NOMO-1 treated with dmso at 0.1 percent for 144 hours (cell line): ENCODE data around the gene CD58.

Experiments
- DNase-seq: peaks from one replicate; lab custom pipeline; 2025; ENCODE audit not compliant: unreplicated experiment; lab: John Stamatoyannopoulos, UW

The CD58 gene

DNA sequence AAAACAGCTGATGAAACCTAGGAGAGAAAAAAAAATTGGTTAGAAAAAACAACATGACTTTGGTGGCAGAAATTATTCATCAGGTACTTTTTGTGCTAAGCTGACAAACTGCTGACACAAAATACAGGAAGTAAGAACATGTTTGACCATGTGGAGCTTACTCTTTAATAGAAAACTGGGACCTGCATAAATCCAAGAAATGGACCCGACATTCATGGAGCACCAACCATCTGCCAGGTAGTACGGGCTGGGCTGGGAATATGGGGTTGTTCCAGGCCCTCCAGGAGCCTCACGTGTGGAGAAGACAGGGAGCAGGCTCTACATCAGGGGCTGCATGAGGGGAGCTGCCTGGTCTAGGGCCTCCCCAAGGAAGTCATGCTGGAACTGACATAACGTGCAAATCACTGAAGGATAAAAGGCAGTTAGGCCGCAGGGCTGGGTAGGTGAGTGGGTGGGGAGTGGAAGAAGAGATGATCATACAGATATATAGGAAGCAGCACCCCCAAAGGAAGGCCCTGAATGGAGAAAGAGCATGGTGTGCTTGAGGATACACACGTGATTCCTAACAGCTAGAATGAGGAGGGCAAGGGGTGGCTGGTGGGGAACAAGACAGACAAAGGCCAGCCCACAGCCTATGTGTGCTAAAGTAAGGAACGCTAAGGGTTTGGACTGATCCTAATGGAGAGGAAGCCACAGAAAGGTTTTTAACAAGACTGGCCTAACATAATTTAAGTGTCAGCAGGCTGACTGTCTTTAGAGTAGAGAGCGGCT lies 26.1 kb downstream of the CD58 start:
- DNase-seq = no peak

DNA sequence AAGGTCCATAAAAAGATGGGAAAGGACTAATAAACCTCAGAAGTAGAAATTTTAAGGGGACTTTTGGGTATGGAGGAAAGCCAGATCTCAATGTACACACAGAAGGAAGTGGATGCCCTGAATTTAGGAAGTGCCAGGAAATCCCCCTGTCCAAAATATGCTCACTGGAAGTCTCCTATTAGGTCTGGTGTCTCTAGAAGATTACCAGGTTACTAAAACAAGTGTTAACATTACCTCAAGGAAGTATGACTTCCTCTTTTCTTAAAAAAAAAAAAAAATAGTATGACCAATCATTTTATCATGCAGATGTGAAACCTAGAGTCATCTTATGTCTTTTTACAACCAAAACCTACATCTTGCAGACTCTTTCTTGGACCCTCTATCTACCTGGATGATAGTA lies 30.7 kb downstream of the CD58 start:
- no peak for DNase-seq

DNA sequence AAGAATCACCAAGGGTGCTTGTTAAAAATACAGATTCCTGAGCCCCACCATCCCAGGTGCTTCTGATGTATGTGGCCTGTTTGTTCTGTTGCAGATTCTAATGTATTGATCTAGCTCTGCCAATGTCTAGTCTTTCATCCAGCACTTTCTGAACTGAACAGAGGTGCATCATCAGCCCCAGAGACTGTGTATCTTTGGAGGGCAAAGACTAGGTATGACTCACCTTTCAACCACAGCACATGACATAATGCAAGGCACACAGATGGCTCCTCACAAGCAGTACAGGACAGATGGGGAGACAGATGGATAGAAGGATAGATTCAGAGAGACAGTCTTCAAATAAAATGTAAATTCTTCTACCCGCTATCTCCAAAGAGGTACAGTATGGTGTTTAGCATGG lies 32.3 kb downstream of the CD58 start:
- no peak for DNase-seq

DNA sequence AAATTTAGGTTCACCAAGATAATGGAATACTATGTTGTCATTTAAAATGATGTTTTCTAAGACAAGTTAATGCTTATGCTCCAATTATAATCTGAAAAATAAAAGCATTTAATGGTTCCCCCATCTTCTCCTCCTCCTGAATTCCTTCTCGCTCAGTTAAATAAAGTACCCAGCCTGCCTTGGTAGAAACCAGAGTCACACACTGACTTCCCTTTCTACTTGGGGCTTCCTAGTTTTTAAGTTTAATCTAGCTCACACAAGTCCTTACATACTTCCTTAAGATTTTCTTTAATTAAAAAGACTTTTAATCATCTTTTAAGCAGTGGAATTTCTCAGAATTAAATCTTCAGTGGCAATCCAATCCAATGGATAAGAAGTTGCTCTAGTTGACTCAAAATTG lies 32.9 kb downstream of the CD58 start:
- DNase-seq = no peak

DNA sequence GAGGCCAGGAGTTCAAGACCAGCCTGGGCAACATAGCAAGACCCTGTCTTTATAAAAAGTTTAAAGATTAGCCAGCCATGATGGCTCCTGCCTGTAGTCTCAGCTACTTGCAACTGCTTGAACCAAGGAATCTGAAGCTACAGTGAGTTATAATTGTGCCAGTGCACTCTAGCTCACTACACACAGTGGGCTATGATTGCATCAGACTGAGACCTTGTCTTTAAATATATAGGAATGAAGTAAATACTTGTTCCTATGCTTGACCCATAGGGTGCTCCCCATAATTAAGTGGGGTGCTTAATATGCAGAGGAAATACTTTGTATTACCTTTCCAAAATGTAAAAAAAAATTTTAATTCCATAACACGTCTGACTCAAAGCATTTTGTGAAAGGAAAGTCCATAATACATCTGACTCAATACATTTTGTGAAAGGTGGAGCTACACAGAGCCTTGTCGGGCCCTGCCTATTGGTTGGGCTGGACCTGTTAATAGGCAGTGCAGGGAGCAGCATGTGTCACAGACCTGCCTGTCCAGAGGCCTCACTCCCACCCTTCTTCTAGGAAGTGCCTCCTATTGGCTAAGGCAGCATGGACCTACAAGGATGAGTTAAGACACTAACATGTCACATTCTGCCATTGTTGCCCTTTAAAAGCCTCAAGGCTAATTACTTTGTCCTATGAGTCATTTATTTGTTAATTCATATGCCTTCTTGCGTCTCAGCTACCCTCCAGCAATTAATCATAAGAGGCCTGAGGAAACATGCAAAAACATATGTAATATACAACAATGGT lies 33.6 kb downstream of the CD58 start:
- peak; percentile 68 for DNase-seq

DNA sequence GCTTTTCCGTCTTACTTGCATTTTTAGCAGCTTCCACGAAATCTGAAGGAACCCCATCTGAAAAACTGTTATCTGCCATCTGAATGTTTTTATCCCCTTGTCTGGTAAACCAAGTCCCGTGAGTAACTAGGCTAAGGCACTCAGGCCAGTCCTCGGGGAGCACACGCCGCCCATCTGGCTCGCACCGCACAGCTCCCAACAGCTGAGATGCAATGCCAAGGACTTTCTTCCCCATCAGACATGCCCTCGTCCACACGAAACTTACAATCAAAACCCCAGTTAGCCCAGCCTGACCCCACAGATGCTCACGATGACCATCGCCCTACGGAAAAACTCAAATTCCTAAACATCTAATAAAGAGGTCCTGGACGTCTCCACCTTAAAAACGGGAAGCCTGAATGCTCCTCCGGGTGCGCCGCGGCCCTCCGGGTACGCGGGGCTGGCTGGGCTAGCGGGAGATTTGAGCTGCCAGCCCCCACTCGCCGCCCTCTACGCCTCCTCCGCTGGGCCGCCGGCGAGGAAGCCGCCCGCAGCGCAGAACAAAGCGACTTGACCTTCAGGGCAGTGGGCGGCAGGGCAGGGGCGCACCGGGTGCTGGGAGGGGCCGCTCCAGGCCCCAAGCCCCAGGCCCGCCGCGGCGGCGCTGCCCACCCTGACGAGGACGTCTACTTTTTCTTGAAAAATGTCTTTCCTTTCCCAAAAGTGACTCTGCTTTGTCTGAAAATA lies 36.6 kb downstream of the CD58 start:
- DNase-seq = no peak

DNA sequence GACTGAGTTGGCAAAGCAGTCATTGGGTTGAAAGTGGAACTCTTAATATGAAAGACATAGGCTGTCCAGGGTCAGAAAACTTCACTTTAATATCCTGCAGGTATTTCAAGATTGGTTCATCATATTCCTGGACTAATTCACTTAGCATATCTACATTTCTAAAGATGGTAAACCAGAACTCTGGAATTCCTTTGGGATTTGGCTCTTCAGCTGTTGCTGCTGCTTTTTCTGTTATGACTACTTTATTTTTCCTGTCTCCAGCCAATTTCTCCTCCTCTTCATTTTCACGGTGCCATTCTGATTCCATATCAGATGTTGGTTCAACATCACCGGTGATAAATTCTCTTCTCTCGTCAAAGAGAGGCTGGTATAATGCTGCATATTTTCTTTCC lies 37.4 kb downstream of the CD58 start:
- no peak for DNase-seq

DNA sequence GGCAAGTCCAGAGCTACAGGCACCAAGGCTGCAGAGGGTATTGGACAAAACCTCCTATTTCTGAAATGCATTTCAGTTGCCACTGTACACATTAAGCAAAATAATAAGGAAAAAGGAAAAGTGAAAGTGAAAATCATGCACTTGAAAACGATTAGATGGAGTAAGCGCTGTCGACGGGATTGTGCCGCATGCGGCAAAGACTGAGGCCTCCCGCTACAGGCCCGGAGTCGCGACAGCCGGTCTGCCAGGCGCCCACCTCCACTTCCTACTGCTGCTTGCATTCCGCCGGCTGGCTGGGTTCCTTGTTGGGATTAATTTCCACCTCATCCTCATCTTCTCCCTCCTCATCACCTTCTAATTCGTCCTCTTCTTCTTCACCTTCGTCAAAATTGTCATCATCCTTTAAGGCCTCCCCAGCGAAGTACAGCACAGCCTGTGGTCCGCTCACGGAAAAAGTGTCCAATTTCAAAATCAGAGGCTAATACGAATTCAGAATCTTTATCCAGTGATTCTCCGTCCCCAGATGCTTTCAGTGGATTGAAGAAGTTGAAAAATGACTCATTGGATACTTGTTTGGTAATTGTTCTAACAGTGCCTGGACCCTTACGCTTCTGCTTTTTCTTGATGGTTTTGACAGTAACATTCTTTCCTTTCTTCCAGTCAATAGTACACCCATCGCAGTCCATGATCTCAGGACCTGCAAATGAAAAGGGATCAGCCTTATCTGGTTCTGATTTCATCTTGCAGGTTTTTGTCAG lies 38.0 kb downstream of the CD58 start:
- DNase-seq = peak; percentile 28

DNA sequence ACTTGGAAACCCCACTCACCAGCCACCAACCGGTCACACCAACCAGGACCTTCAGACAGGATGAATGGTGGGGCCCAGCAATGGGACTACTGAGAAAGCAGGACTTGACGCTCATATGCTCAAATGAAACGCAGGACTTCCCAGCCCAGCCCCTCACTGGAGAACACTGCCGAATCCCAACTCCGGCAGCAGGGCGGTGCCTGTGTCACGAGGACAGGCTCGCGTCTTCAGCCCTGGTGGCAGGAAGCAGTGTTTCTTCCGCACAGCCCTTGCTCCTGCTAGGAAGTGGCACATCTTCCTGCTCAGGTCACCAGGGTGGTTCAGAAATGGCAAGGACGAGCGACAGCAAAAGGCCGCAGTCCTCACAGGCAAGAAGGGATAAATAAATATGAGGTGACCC lies 38.9 kb downstream of the CD58 start:
- DNase-seq = no peak

DNA sequence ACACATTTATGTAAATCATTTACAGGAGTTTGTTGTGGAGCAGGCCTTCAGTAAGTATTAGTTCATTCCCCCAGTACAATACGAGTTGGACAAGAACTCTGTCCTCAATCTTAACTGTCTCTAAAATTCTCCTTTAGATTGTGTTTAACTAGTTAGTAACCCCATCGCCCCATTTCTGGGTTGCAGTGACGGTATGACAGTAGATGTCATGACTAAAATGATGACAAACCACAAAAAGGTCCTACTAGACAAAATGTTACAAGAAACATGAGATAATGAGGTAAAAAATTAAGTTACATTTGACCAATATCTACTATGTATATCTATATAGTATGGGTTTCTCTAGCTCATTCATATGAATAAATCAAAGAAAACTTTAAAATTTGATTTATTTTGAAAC lies 41.1 kb downstream of the CD58 start:
- DNase-seq = no peak

DNA sequence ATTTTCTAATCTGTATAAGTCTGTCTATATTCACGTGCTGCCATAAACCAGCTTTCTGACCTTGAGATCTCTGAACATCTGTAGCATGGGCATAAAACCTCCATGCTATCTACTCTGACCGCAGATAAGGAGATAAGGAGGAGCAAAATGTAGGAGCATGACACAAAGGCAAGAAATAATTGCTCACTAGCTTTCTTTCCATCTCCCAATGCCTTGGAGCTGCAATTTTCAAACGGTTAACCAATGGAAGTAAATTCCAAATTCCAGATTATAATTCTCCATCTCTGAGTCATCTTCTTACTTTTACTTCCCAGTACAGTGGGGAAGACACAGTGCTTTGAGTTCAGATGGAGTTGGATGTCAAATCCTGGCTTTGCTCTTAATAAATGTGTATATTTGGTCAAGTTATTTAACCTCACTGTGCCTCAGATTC lies 41.6 kb downstream of the CD58 start:
- no peak for DNase-seq

DNA sequence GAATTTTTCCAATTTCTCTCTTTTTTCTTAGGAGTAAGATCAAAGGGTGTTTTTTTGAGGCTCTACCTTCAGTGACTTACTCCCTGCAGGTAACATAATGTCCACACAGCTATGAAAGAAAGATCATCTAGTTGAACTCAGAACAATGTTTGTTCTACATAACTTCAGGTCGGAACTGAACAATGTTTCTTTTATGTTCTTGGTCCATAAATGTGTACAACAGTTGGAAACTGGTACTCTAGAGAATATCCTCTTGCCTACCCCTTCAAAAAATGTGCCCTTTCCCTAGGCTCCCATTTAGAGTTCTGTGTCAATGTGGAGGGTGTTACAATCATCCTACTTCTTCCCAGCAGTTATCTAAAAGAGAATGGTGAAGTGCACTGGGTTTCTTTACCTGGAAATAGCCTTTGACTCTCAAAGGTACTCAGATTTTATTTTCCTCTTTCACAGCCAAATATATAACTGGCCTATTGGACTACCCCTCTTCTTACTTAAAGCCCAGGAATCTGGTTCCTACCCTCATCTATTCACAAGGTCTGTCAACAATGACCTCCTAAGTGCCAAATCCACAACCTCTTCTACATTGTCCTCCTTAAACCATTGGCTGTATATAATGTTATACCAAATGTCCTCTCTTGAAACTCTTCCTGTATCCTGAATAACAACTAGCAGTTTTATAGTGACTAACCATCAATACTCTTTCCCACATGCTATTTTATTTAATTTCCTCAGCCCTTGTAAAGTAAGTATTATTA lies 42.3 kb downstream of the CD58 start:
- no peak for DNase-seq

DNA sequence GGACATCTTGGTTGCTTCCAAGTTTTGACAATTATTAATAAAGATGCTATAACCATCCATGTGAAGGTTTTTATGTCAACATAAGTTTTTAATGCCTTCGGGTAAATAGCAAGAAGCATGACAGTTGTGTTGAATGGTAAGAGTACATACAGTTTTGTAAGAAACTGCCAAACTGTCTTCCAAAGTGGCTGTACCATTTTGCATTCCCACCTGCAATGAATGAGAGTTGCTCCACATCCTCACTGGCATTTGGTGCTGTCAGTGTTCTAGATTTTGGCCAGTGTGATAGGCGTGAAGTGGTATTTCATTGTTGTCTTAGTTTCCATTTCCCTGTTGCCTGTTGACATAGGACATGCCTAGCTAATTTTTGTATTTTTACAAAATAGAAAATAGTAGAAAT lies 45.4 kb downstream of the CD58 start:
- no peak for DNase-seq

DNA sequence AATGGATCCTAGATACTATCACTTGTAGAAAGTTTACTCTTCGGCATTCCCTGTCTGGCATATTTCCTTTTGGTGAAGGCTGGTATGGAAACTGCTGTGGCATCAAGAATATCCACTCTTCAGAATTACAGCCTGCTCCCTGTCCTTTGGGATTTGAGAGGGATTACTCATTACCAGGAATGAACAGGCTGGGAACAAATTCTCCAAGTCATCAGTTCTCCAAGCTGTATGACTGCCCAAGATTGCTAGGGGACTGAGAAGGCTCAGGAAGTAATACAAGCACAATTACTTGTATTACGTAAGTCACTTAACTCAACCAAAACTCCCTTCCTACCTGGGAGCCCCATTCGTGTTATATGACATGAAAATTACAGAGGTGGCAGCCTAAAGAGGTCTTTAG lies 49.6 kb downstream of the CD58 start:
- no peak for DNase-seq

DNA sequence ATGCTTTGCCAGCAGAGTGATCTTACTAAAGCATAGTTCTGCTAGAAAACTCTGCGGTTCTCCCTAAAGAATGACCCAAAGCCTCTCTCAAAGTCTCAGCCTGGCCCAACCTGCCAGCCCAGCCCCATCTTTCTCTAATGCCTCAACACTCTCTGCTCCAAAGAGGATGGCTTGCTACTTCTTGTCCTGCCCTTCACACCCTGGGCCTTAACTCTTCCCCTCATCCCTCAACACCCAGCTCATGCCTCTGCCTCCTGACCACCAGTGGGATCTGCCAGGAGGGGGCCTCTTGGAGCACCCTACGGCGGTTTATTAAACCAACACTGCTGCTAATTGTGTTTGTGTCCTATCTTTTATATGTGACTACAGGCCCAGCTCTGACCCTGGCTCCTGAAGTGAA lies 52.4 kb downstream of the CD58 start:
- no peak for DNase-seq

DNA sequence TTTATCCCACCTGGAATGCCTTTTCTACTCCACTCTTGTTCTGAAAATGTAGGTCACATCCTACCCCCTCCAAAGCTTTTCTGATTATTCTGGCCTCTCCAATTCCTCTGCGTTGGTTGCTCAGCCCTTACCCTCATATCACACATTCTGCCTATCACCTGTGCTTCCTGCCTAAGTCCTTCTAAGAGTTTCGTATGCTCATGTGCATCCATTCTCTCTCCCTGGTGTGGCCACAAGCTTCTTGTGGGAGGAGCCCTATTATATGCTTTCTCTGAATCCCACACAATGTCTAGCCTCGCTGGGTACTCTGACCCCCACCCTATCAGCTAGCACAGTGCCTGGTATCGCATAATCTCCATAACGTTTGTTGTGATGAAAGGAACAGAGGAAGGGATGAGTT lies 54.2 kb downstream of the CD58 start:
- DNase-seq = no peak

DNA sequence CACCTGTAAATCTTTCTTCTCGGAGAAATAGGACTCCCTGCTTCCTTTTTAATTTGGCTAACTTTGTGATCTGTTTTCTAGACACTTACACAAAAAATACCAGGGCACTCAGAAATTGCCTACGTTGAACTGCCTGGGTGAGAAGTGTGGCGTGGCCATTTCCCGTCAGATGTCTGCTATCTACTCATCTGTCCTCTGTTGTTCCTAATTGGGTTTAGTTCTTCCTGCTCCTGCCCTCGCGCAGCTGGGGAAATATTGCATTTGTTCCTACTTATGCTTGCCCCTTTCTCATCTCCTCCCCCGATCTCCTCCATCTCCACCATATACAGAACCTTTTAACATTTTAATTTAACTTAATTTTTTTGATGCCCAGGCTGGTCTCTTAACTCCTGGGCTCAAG lies 55.1 kb downstream of the CD58 start:
- no peak for DNase-seq

DNA sequence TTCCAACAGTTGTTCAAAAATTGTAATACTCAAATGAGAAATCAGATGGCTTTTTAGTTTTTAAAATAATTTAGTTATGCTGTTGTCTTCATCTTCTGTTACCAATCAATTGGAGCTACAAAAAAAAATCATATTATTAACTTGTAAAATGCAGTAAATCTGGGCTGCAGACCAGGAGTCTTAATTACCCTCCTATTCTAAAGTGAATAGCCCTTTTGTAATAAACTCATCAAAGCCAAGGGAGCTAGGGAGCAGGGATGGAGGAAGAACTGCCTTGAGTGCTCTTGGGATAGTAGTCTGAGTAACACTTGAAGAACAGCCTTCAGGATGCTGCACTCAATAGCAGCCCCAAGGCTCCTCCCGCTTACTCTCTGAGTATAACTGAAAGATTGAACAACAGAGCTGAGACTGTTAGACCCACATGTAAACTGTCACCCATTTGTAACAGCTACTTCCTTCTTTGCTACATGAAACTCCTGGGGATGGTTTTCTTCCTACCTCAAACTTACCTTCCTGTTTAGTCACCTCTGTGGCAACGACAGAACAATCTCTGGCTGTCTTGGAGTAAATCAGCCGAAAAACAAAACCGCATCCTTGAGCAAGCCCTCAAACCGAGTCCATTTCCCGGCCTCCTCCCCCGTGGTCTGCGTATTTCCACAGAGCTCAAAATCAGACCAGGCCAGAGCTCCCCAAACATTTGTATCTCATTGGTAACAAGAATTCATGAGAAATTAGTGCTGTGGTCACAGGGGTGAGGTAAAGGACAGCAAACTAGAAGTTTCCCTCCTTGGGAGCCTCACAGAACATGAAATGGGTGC lies 55.9 kb downstream of the CD58 start:
- DNase-seq = peak; percentile 95

DNA sequence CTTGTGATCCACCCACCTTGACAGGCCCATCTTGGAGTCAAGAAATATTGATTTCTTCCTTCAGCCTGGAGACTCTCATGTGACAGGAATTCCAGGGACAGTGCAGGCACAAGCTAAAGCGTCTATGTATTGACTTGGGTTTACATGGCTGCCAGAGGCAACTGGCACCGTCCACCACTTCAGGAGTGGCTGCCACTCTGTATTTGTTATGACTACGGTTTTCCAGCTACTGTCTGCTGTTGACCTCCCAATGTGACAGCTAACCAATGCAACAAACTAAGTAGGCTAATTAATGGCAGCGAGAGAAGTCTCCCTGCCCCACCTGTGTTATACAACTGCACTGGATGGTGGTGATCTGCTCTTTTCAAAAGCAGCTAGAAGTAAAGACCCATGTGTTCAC lies 56.9 kb downstream of the CD58 start:
- DNase-seq = no peak
